Esophagus (tissue), 2 donors: ENCODE results near the gene PRKAR1A. TPM values are rescaled to one million over a fixed set of nuclear protein-coding genes. Genes with fewer than 3 reads are reported as not detected.
"Not testable (repeated sequence)": the region's sequence is repeated elsewhere in the genome, so short reads cannot be mapped to it uniquely, and the experiment has no call there.

Experiments
- H3K27ac ChIP-seq, 2 donors: one replicate each; pipeline ENCODE4 v1.5.1; 2013; ENCODE audit warnings: low read depth in 2 of 2, mild to moderate bottlenecking in 2 of 2, inconsistent platforms in 1 of 2, low read length in 1 of 2, moderate library complexity in 1 of 2
- H3K27me3 ChIP-seq, 2 donors: one replicate each; pipeline ENCODE4 v1.6.1; 2013; ENCODE audit warnings: low read length in 2 of 2, control low read depth in 1 of 2, mild to moderate bottlenecking in 1 of 2; ENCODE audit not compliant: insufficient read depth in 2 of 2, control insufficient read depth in 1 of 2
- H3K36me3 ChIP-seq, 2 donors: one replicate each; pipeline ENCODE4 v1.6.1; 2013; ENCODE audit warnings: low read length in 1 of 2; ENCODE audit not compliant: control insufficient read depth in 2 of 2, insufficient read depth in 2 of 2
- H3K4me1 ChIP-seq, 2 donors: one replicate each; pipeline ENCODE4 v1.6.1; 2013; ENCODE audit warnings: low read length in 1 of 2; ENCODE audit not compliant: control insufficient read depth in 2 of 2, insufficient read depth in 2 of 2
- H3K4me3 ChIP-seq, 2 donors: one replicate each; pipeline ENCODE4 v1.5.1; 2013; ENCODE audit warnings: low read length in 2 of 2, mild to moderate bottlenecking in 2 of 2, low read depth in 1 of 2, moderate library complexity in 1 of 2
- H3K9me3 ChIP-seq, 2 donors: one replicate each; pipeline ENCODE4 v1.6.1; 2013; ENCODE audit warnings: mild to moderate bottlenecking in 2 of 2, low read depth in 1 of 2, low read length in 1 of 2, moderate library complexity in 1 of 2; ENCODE audit not compliant: control insufficient read depth in 2 of 2, insufficient read depth in 1 of 2
- WGBS, 2 donors: extraction: QIAGEN DNeasy Blood & Tissue Kit; methylation state at CpG; one replicate each; pipeline ENCODE4 v1.1.7; 2013; 5-methylcytosine and 5-hydroxymethylcytosine counted together
- polyA plus RNA-seq, 2 donors: library from polyadenylated mRNA; stranded (reverse); fragments of 200-250 nt; gene quantifications; one replicate each; pipeline ENCODE4 v1.2.3, GENCODE V29; 2013
- donor health status: healthy with polysubstance abuse.
- donor health status: Bipolar disorder and iron deficiency.

Gene PRKAR1A
- polyA plus RNA-seq, 2 donors: 25.7 to 55.8 TPM

GRCh38 chr17:68518063-68518815 lies 6.0 kb downstream of the PRKAR1A start:
- H3K27ac ChIP-seq: no peak overlapping the region
- 94% methylated on average over 9 of the region's 9 CpGs for WGBS, 2 donors
- H3K9me3 ChIP-seq: no peaks in the 10 kb centered on the region
- peaks cover 0 to 12% of the 10 kb centered on the region in 2 donors for H3K36me3 ChIP-seq
- H3K4me1 ChIP-seq: peaks cover 0 to 4% of the 10 kb centered on the region in 2 donors
- no peak overlapping the region for H3K4me3 ChIP-seq
- no peaks in the 10 kb centered on the region for H3K27me3 ChIP-seq

- H3K27me3 ChIP-seq, H3K4me3 ChIP-seq, H3K4me1 ChIP-seq, H3K27ac ChIP-seq, H3K9me3 ChIP-seq: not testable (repeated sequence)
- H3K36me3 ChIP-seq: peaks cover 0 to 12% of the 10 kb centered on the region in 2 donors
- WGBS, 2 donors: 86 to 87% methylated on average over 3 of the region's 3 CpGs
Observed at GRCh38 chr17:68519051-68519450, 6.8 kb downstream of the PRKAR1A start.

GRCh38 chr17:68519911-68520310 lies 7.7 kb downstream of the PRKAR1A start:
- H3K4me3 ChIP-seq: no peak overlapping the region
- peaks cover 0 to 4% of the 10 kb centered on the region in 2 donors for H3K4me1 ChIP-seq
- peaks cover 0 to 12% of the 10 kb centered on the region in 2 donors for H3K36me3 ChIP-seq
- no peak overlapping the region for H3K27ac ChIP-seq
- H3K27me3 ChIP-seq: no peaks in the 10 kb centered on the region
- 82 to 88% methylated on average over 1 of the region's 1 CpG for WGBS, 2 donors
- no peaks in the 10 kb centered on the region for H3K9me3 ChIP-seq

GRCh38 chr17:68522266-68522665 lies 10.0 kb downstream of the PRKAR1A start:
- no peaks in the 10 kb centered on the region for H3K27me3 ChIP-seq
- H3K4me1 ChIP-seq: peaks cover 0 to 4% of the 10 kb centered on the region in 2 donors
- no peak overlapping the region for H3K27ac ChIP-seq
- H3K36me3 ChIP-seq: peaks cover 0 to 9% of the 10 kb centered on the region in 2 donors
- no peaks in the 10 kb centered on the region for H3K9me3 ChIP-seq
- no peak overlapping the region for H3K4me3 ChIP-seq

GRCh38 chr17:68526548-68526947 lies 14.3 kb downstream of the PRKAR1A start:
- no peaks in the 10 kb centered on the region for H3K27me3 ChIP-seq
- peaks cover 10 to 17% of the 10 kb centered on the region in 2 donors for H3K36me3 ChIP-seq
- H3K4me1 ChIP-seq: no peaks in the 10 kb centered on the region
- no peak overlapping the region for H3K27ac ChIP-seq
- no peak overlapping the region for H3K4me3 ChIP-seq
- no peaks in the 10 kb centered on the region for H3K9me3 ChIP-seq
- 84 to 85% methylated on average over 3 of the region's 3 CpGs for WGBS, 2 donors

GRCh38 chr17:68527314-68527713 lies 15.1 kb downstream of the PRKAR1A start:
- no peaks in the 10 kb centered on the region for H3K9me3 ChIP-seq
- 66 to 89% methylated on average over 4 of the region's 4 CpGs for WGBS, 2 donors
- peaks cover 10 to 17% of the 10 kb centered on the region in 2 donors for H3K36me3 ChIP-seq

GRCh38 chr17:68531252-68531651 lies 19.0 kb downstream of the PRKAR1A start:
- H3K9me3 ChIP-seq: no peaks in the 10 kb centered on the region
- H3K27me3 ChIP-seq: no peaks in the 10 kb centered on the region
- no peak overlapping the region for H3K27ac ChIP-seq
- no peak overlapping the region for H3K4me3 ChIP-seq
- WGBS, 2 donors: 87 to 94% methylated on average over 4 of the region's 4 CpGs
- H3K4me1 ChIP-seq: no peaks in the 10 kb centered on the region
- H3K36me3 ChIP-seq: peaks cover 10 to 21% of the 10 kb centered on the region in 2 donors

More at GRCh38 chr17:68527314-68527713, 15.1 kb downstream of the PRKAR1A start:
- Histone ChIP-seq H3K27me3 (no peaks in the 10 kb centered on the region), H3K4me3 (no peak overlapping the region), H3K4me1 (no peaks in the 10 kb centered on the region), H3K27ac (no peak overlapping the region)

- Histone ChIP-seq H3K9me3 (no peaks in the 10 kb centered on the region), H3K27me3 (no peaks in the 10 kb centered on the region), H3K4me3 (no peak overlapping the region), H3K27ac (no peak overlapping the region), H3K4me1 (no peaks in the 10 kb centered on the region), H3K36me3 (peaks cover 17 to 23% of the 10 kb centered on the region in 2 donors)
- WGBS, 2 donors: 83 to 85% methylated on average over 3 of the region's 3 CpGs
Observed at GRCh38 chr17:68532826-68533225, 20.6 kb downstream of the PRKAR1A start.

GRCh38 chr17:68533887-68534694 lies 21.9 kb downstream of the PRKAR1A start:
- Histone ChIP-seq H3K36me3 (peaks cover 17 to 18% of the 10 kb centered on the region in 2 donors), H3K4me1 (no peaks in the 10 kb centered on the region), H3K27ac (no peak overlapping the region), H3K27me3 (no peaks in the 10 kb centered on the region), H3K9me3 (no peaks in the 10 kb centered on the region), H3K4me3 (no peak overlapping the region)
- 73 to 74% methylated on average over 6 of the region's 6 CpGs for WGBS, 2 donors
